H1 (cell line): Measurements from ENCODE around the gene ERCC3.

Experiments used
- CHD1 ChIP-seq: IDR thresholded peaks from 2 replicates; pipeline ENCODE4 v1.6.1; 2012; ENCODE audit warnings: low read depth, low read length, improper control_type of control experiment
- CHD2 ChIP-seq: IDR thresholded peaks from 2 replicates; pipeline ENCODE4 v1.6.1; 2012; ENCODE audit warnings: low read length, improper control_type of control experiment
- CTCF ChIP-seq, 3 experiments: IDR thresholded peaks; 1 replicate in 2 of 3; 2 replicates in 1 of 3; pipeline versions ENCODE4 v1.5.1 to v1.6.1; 2011; ENCODE audit warnings: low read length in 3 of 3, mild to moderate bottlenecking in 3 of 3, inconsistent platforms in 2 of 3, low read depth in 1 of 3, moderate library complexity in 1 of 3; ENCODE audit not compliant: insufficient read depth in 1 of 3; ENCODE audit errors: control extremely low read depth in 1 of 3
- EP300 ChIP-seq, 2 experiments: IDR thresholded peaks; 1 replicate in 1 of 2; 2 replicates in 1 of 2; pipeline ENCODE4 v1.6.1; 2011 to 2012; ENCODE audit warnings: low read depth in 2 of 2, low read length in 2 of 2, mild to moderate bottlenecking in 2 of 2, borderline replicate concordance in 1 of 2, inconsistent platforms in 1 of 2, moderate library complexity in 1 of 2
- JUND ChIP-seq: IDR thresholded peaks from 2 replicates; pipeline ENCODE4 v1.6.1; 2011; ENCODE audit warnings: mild to moderate bottlenecking, improper control_type of control experiment, low read length
- MAFK ChIP-seq: IDR thresholded peaks from 2 replicates; pipeline ENCODE4 v1.6.1; 2012; ENCODE audit warnings: low read depth, mild to moderate bottlenecking, improper control_type of control experiment, low read length
- POLR2A ChIP-seq, 2 experiments: IDR thresholded peaks; 1 replicate in 1 of 2; 2 replicates in 1 of 2; pipeline ENCODE4 v1.6.1; 2011; ENCODE audit warnings: low read depth in 2 of 2, low read length in 2 of 2, mild to moderate bottlenecking in 2 of 2; ENCODE audit errors: control extremely low read depth in 1 of 2
- RAD21 ChIP-seq, 2 experiments: IDR thresholded peaks in 1 of 2; conservative IDR thresholded peaks in 1 of 2; 2 replicates each; pipeline ENCODE4 v1.6.1; 2011; ENCODE audit warnings: low read depth in 2 of 2, low read length in 2 of 2, improper control_type of control experiment in 1 of 2, inconsistent platforms in 1 of 2, mild to moderate bottlenecking in 1 of 2, moderate library complexity in 1 of 2
- RXRA ChIP-seq: IDR thresholded peaks from 2 replicates; pipeline ENCODE4 v1.6.1; 2011; ENCODE audit warnings: low read depth, mild to moderate bottlenecking, low read length, moderate library complexity; ENCODE audit not compliant: insufficient read depth
- SIN3A ChIP-seq, 2 experiments: IDR thresholded peaks in 1 of 2; conservative IDR thresholded peaks in 1 of 2; 2 replicates each; pipeline ENCODE4 v1.6.1; 2011 to 2012; ENCODE audit warnings: low read length in 2 of 2, improper control_type of control experiment in 1 of 2, low read depth in 1 of 2, mild to moderate bottlenecking in 1 of 2
- TAF1 ChIP-seq: IDR thresholded peaks from 2 replicates; pipeline ENCODE4 v1.6.1; 2011; ENCODE audit warnings: mild to moderate bottlenecking, low read depth, low read length
- TCF12 ChIP-seq: IDR thresholded peaks from 2 replicates; pipeline ENCODE4 v1.6.1; 2011; ENCODE audit warnings: low read depth, mild to moderate bottlenecking, low read length
- TEAD4 ChIP-seq: IDR thresholded peaks from 2 replicates; pipeline ENCODE4 v1.6.1; 2012; ENCODE audit warnings: low read depth, low read length, inconsistent platforms, mixed read lengths
- USF2 ChIP-seq: IDR thresholded peaks from 2 replicates; pipeline ENCODE4 v1.6.1; 2011; ENCODE audit warnings: low read length, improper control_type of control experiment

- no peak for TF ChIP-seq CHD2
- TF ChIP-seq MAFK, result no peak
- no peak for TF ChIP-seq CTCF (IDR thresholded peaks at IDR 0.05; ENCODE audit: control extremely low read depth in 1 of 3, insufficient read depth in 1 of 3, low read depth in 1 of 3, low read length in 3 of 3)
- TF ChIP-seq TEAD4, result no peak
- TF ChIP-seq USF2, result no peak
- no peak for TF ChIP-seq TCF12
- no peak for TF ChIP-seq SIN3A (conservative IDR thresholded peaks at IDR 0.05 in 1 of 2, IDR thresholded peaks at IDR 0.05 in 1 of 2; ENCODE audit: low read depth in 1 of 2, low read length in 2 of 2)
- TF ChIP-seq POLR2A (IDR thresholded peaks at IDR 0.05; ENCODE audit: control extremely low read depth in 1 of 2, low read depth in 2 of 2, low read length in 2 of 2), result no peak
- no peak for TF ChIP-seq JUND
- no peak for TF ChIP-seq CHD1
- TF ChIP-seq EP300 (IDR thresholded peaks at IDR 0.05; ENCODE audit: borderline replicate concordance in 1 of 2, low read depth in 2 of 2, low read length in 2 of 2), result no peak
- no peak for TF ChIP-seq TAF1
- no peak for TF ChIP-seq RAD21 (IDR thresholded peaks at IDR 0.05 in 1 of 2, conservative IDR thresholded peaks at IDR 0.05 in 1 of 2; ENCODE audit: low read depth in 2 of 2, low read length in 2 of 2)
- TF ChIP-seq RXRA, result no peak
Observed at GRCh38 chr2:127216593-127216992, 77.4 kb downstream of the ERCC3 start.
